MCF 10A (cell line): ENCODE results near the gene NUP210L. TPM values are rescaled to one million over a fixed set of nuclear protein-coding genes. Genes with fewer than 3 reads are reported as not detected.

ENCODE experiments used
- BruUV-seq: library from RNA; stranded (reverse); fragments of 400-500 nt; replicated peaks from 2 replicates; lab custom pipeline; 2021; lab: Mats Ljungman, UMichigan
- CTCF ChIA-PET: fragments of 300-600 bp; sonication (Branson Sonifier 250); formaldehyde crosslinking; extraction: SDS; loops from one replicate; lab custom pipeline; 2021; ENCODE audit warnings: antibody characterized with exemption, inconsistent platforms; lab: Yijun Ruan, JAX
- POLR2A ChIA-PET: fragments of 300-600, 350-650 bp; sonication (Branson Sonifier 250); formaldehyde crosslinking; extraction: SDS; loops from one replicate; lab custom pipeline; 2020; ENCODE audit warnings: antibody characterized with exemption, inconsistent platforms; lab: Yijun Ruan, JAX
- DNase-seq: peaks from one replicate; pipeline ENCODE4 v3.0.0-alpha.2; 2018; ENCODE audit not compliant: unreplicated experiment
- H3K27ac Mint-ChIP-seq: one replicate; pipeline ENCODE4 v1.8.0; 2022; ENCODE audit warnings: mild to moderate bottlenecking, low read depth, mixed read lengths; ENCODE audit not compliant: unreplicated experiment
- H3K27me3 Mint-ChIP-seq: one replicate; pipeline ENCODE4 v1.8.0; 2022; ENCODE audit warnings: mixed read lengths; ENCODE audit not compliant: insufficient read depth, unreplicated experiment
- H3K36me3 Mint-ChIP-seq: one replicate; pipeline ENCODE4 v1.8.0; 2022; ENCODE audit warnings: mild to moderate bottlenecking, moderate library complexity, mixed read lengths; ENCODE audit not compliant: insufficient read depth, unreplicated experiment
- H3K4me1 Mint-ChIP-seq: one replicate; pipeline ENCODE4 v1.8.0; 2022; ENCODE audit warnings: mixed read lengths; ENCODE audit not compliant: insufficient read depth, unreplicated experiment
- H3K4me3 Mint-ChIP-seq: one replicate; pipeline ENCODE4 v1.8.0; 2022; ENCODE audit warnings: mild to moderate bottlenecking, moderate library complexity, mixed read lengths; ENCODE audit not compliant: unreplicated experiment
- H3K9me3 Mint-ChIP-seq: one replicate; pipeline ENCODE4 v1.8.0; 2022; ENCODE audit warnings: mixed read lengths; ENCODE audit not compliant: unreplicated experiment
- CTCF ChIP-seq: fragments of 200-600 bp; IDR thresholded peaks from one replicate; pipeline ENCODE4 v1.8.0; 2022; ENCODE audit warnings: antibody characterized with exemption, mild to moderate bottlenecking; ENCODE audit not compliant: unreplicated experiment
- intact Hi-C: fragments of 100-400 bp; cut with micrococcal nuclease; formaldehyde crosslinking; loops from 2 replicates; pipeline ENCODE4 v1.14.1; 2022
- total RNA-seq: library from RNA; stranded (reverse); gene quantifications from 2 replicates; pipeline ENCODE4 v1.2.3, GENCODE V29; 2022

NUP210L gene
- total RNA-seq, 1 experiment from 2014 or later: 0.05 TPM

- Mint-ChIP-seq H3K27ac (no peak overlapping the region), H3K4me3 (no peak overlapping the region), H3K4me1 (peaks cover 19% of the 10 kb centered on the region)
These were observed 159.2 kb downstream of the NUP210L start for GRCh38 chr1:153995640-153996039.

GRCh38 chr1:153995202-153995601, 159.7 kb downstream of the NUP210L start:
- no peak overlapping the region for H3K27ac Mint-ChIP-seq
- H3K36me3 Mint-ChIP-seq: peaks cover 70% of the 10 kb centered on the region
- no peaks in the 10 kb centered on the region for H3K27me3 Mint-ChIP-seq
- ChIA-PET CTCF (interaction anchor here (0.6 to 1.0 kb wide), 3 partner anchors 184 to 319 kb away, joined by 3 read pairs; no protein-coding TSS in a partner anchor), POLR2A (interaction anchor here (0.6 to 13.2 kb wide), 9 partner anchors 9 to 637 kb away, joined by 3 to 358 read pairs (median 4); partner anchors contain the start of genes CREB3L4, JTB, RAB13 and SLC39A1)
- H3K9me3 Mint-ChIP-seq: no peaks in the 10 kb centered on the region
- H3K4me1 Mint-ChIP-seq: peaks cover 22% of the 10 kb centered on the region
- H3K4me3 Mint-ChIP-seq: no peak overlapping the region
- intact Hi-C loops: no loop called here
- BruUV-seq: no TSS peak
- no peak for TF ChIP-seq CTCF
- DNase-seq: no peak

More at GRCh38 chr1:153995640-153996039, 159.2 kb downstream of the NUP210L start:
- DNase-seq: no peak
- no peak for TF ChIP-seq CTCF
- CTCF ChIA-PET: interaction anchor here (0.6 to 1.0 kb wide), 3 partner anchors 184 to 320 kb away, joined by 3 read pairs; no protein-coding TSS in a partner anchor
- BruUV-seq: no TSS peak
- H3K36me3 Mint-ChIP-seq: peaks cover 66% of the 10 kb centered on the region
- H3K9me3 Mint-ChIP-seq: no peaks in the 10 kb centered on the region
- no peaks in the 10 kb centered on the region for H3K27me3 Mint-ChIP-seq
- intact Hi-C loops: no loop called here
- POLR2A ChIA-PET: interaction anchor here (0.5 to 13.2 kb wide), 7 partner anchors 9 to 186 kb away, joined by 3 to 358 read pairs (median 4); partner anchors contain the start of genes CREB3L4, JTB, RAB13 and SLC39A1

DNA sequence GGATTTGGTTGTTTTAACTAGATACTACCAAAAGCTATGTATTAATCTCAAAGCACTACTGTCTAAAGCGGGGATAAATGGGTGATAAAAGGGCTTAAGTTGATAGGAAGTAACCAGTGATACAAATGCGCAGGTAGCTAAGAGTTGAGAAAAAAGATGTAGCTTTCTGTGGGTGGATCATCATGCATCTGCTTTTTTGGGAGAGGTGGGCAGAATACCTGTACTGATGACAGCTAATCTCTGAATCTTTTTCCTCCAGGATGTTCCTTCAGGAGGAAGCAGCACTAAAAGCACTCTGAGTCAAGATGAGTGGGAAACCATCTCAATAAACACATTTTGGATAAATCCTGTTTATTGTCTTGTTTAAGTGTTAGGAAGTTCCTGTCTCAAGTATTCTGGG, 163.1 kb downstream of the NUP210L start:
- peak overlapping the region; percentile 98 for H3K27ac Mint-ChIP-seq
- H3K9me3 Mint-ChIP-seq: no peaks in the 10 kb centered on the region
- no peak for TF ChIP-seq CTCF
- CTCF ChIA-PET: interaction anchor here (1.0 to 7.8 kb wide), 4 partner anchors 15 to 364 kb away, joined by 3 to 80 read pairs (median 34); partner anchors contain the start of genes GATAD2B, JTB and S100A13
- no TSS peak for BruUV-seq
- no peaks in the 10 kb centered on the region for H3K27me3 Mint-ChIP-seq
- peaks cover 24% of the 10 kb centered on the region for H3K4me1 Mint-ChIP-seq
- DNase-seq: no peak
- peaks cover 64% of the 10 kb centered on the region for H3K36me3 Mint-ChIP-seq
- H3K4me3 Mint-ChIP-seq: peak overlapping the region; percentile 90
- intact Hi-C loops: no loop called here
- POLR2A ChIA-PET: interaction anchor here (0.6 to 13.2 kb wide), 21 partner anchors 9 to 551 kb away, joined by 3 to 358 read pairs (median 18); partner anchors contain the start of genes CREB3L4, CRTC2, DENND4B and GATAD2B

GRCh38 chr1:153991151-153991630, 163.7 kb downstream of the NUP210L start:
- H3K36me3 Mint-ChIP-seq: peaks cover 60% of the 10 kb centered on the region
- POLR2A ChIA-PET: interaction anchor here (0.6 to 13.2 kb wide), 53 partner anchors 10 to 1029 kb away, joined by 3 to 358 read pairs (median 6); partner anchors contain the start of genes CHTOP, CREB3L4, CRTC2 and DENND4B

More at GRCh38 chr1:153991151-153991630, 163.7 kb downstream of the NUP210L start:
- DNase-seq: no peak
- H3K4me3 Mint-ChIP-seq: peak overlapping the region; percentile 90
- H3K27me3 Mint-ChIP-seq: no peaks in the 10 kb centered on the region
- TSS peak; percentile 79 for BruUV-seq
- no peak for TF ChIP-seq CTCF
- CTCF ChIA-PET: interaction anchor here (1.0 to 7.8 kb wide), 4 partner anchors 14 to 364 kb away, joined by 3 to 80 read pairs (median 34); partner anchors contain the start of genes GATAD2B, JTB and S100A13
- peaks cover 31% of the 10 kb centered on the region for H3K4me1 Mint-ChIP-seq
- no peaks in the 10 kb centered on the region for H3K9me3 Mint-ChIP-seq
- intact Hi-C loops: no loop called here
- peak overlapping the region; percentile 98 for H3K27ac Mint-ChIP-seq
